Thyroid gland (tissue), 4 donors: ENCODE measurements around the gene FZR1. TPM values are rescaled to one million over a fixed set of nuclear protein-coding genes. Genes with fewer than 3 reads are reported as not detected.

Experiments used
- DNase-seq, 2 donors: peaks; one replicate each; pipeline ENCODE4 v3.0.0-alpha.2; 2019
- H3K27ac ChIP-seq, 3 donors: fragments of 200-600 bp; sonication (generic); 1 replicate in 2 of 3; 2 replicates in 1 of 3; pipeline ENCODE4 v1.5.1; 2016 to 2019; ENCODE audit warnings: mild to moderate bottlenecking in 1 of 3, moderate library complexity in 1 of 3
- H3K27me3 ChIP-seq: fragments of 200-600 bp; sonication (generic); one replicate; pipeline ENCODE4 v1.5.1; 2019
- H3K36me3 ChIP-seq, 2 donors: fragments of 200-600 bp; sonication (generic); one replicate each; pipeline ENCODE4 v1.5.1; 2016 to 2019
- H3K4me1 ChIP-seq, 2 donors: fragments of 200-600 bp; sonication (generic); one replicate each; pipeline ENCODE4 v1.5.1; 2017 to 2019
- H3K4me3 ChIP-seq, 3 donors: fragments of 200-600 bp; sonication (generic); replicated peaks in 1 of 3; 1 replicate in 2 of 3; 2 replicates in 1 of 3; pipeline ENCODE4 v1.5.1; 2016; ENCODE audit warnings: mild to moderate bottlenecking in 1 of 3
- H3K9me3 ChIP-seq: fragments of 200-600 bp; sonication (generic); one replicate; pipeline ENCODE4 v1.5.1; 2017
- CTCF ChIP-seq, 6 experiments: fragments of 200-600 bp in 3 of 6; fragments of 450-650 bp in 3 of 6; sonication (generic) in 3 of 6; IDR thresholded peaks; one replicate each; pipeline ENCODE4 v1.5.1; 2016 to 2019; ENCODE audit warnings: antibody characterized with exemption in 6 of 6, mild to moderate bottlenecking in 2 of 6, inconsistent platforms in 1 of 6, moderate library complexity in 1 of 6
- POLR2A ChIP-seq, 2 donors: fragments of 450-650 bp; IDR thresholded peaks; one replicate each; pipeline ENCODE4 v1.6.1; 2017; ENCODE audit warnings: antibody characterized with exemption in 2 of 2, mild to moderate bottlenecking in 2 of 2, moderate library complexity in 1 of 2
- WGBS, 2 donors: methylation state at CpG; one replicate each; pipeline ENCODE4 v1.1.5; 2017; 5-methylcytosine and 5-hydroxymethylcytosine counted together
- intact Hi-C: fragments of 100-400 bp; cut with DNase I; formaldehyde crosslinking; loops from one replicate; pipeline ENCODE4 v1.15.1; 2023
- total RNA-seq, 4 donors: library from RNA; depleted of rRNA; stranded (reverse); fragments of >200 nt; gene quantifications; one replicate each; pipeline ENCODE4 v1.2.3, GENCODE V29; 2016

Gene FZR1
- total RNA-seq, 4 donors from 2014 or later, result 28.6 to 56.0 (median 36.1) TPM

- TF ChIP-seq CTCF (IDR thresholded peaks at IDR 0.05) (no peak), POLR2A (IDR thresholded peaks at IDR 0.05) (no peak)
- peak; percentile 100 for DNase-seq
- Histone ChIP-seq H3K9me3 (no peaks in the 10 kb centered on the region), H3K27ac (no peak overlapping the region), H3K36me3 (no peaks in the 10 kb centered on the region), H3K4me1 (peaks cover 19 to 20% of the 10 kb centered on the region in 2 donors), H3K27me3 (no peaks in the 10 kb centered on the region), H3K4me3 (peak overlapping the region in 1 of 3 donors; percentile 85)
- intact Hi-C loops, result loop anchor here (2.0 to 5.0 kb wide), 2 partner anchors 15 to 55 kb away; partner anchors contain the start of genes CACTIN and MFSD12
- 6 to 7% methylated on average over 15 to 24 of the region's 48 CpGs for WGBS, 2 donors
Observed at GRCh38 chr19:3572132-3572854, 66.2 kb downstream of the FZR1 start.

GRCh38 chr19:3572855-3573161, 66.7 kb downstream of the FZR1 start, which contains the start of gene HMG20B:
HMG20B (plus strand) TSS chr19:3572944; CDS start chr19:3573310, 366 bp downstream.
- Histone ChIP-seq H3K27me3 (no peaks in the 10 kb centered on the region), H3K36me3 (no peaks in the 10 kb centered on the region), H3K9me3 (no peaks in the 10 kb centered on the region), H3K27ac (peak within 1 kb of the TSS in 2 of 3 donors; percentile 53 to 63), H3K4me3 (peak within 1 kb of the TSS; percentile 83 to 95 (median 85)), H3K4me1 (peaks cover 19 to 20% of the 10 kb centered on the region in 2 donors)
- intact Hi-C loops, result loop anchor here (2.0 to 5.0 kb wide), 2 partner anchors 16 to 54 kb away; partner anchors contain the start of genes CACTIN and MFSD12
- no peak for DNase-seq
- WGBS, 2 donors, result 0% methylated on average over 1 of the region's 30 CpGs; no CpG with 5 or more reads in 1 of the 2 donors
- TF ChIP-seq POLR2A (IDR thresholded peaks at IDR 0.05) (peak in 1 of 2 donors; percentile 32), CTCF (IDR thresholded peaks at IDR 0.05) (no peak)

GRCh38 chr19:3573162-3573857, 67.2 kb downstream of the FZR1 start:
- H3K36me3 ChIP-seq, result no peaks in the 10 kb centered on the region
- DNase-seq, result peak in 1 of 2 donors; percentile 27
- intact Hi-C loops, result loop anchor here (2.0 to 5.0 kb wide), 2 partner anchors 17 to 54 kb away; partner anchors contain the start of genes CACTIN and MFSD12
- peak overlapping the region; percentile 83 to 95 (median 85) for H3K4me3 ChIP-seq
- TF ChIP-seq POLR2A (IDR thresholded peaks at IDR 0.05) (no peak), CTCF (IDR thresholded peaks at IDR 0.05) (no peak)
- WGBS, 2 donors, result 0% methylated on average over 18 to 25 of the region's 60 CpGs
- no peaks in the 10 kb centered on the region for H3K27me3 ChIP-seq
- H3K27ac ChIP-seq, result peak overlapping the region in 2 of 3 donors; percentile 53 to 63
- H3K4me1 ChIP-seq, result peaks cover 19 to 20% of the 10 kb centered on the region in 2 donors
- no peaks in the 10 kb centered on the region for H3K9me3 ChIP-seq

GRCh38 chr19:3573858-3574637, 67.9 kb downstream of the FZR1 start:
- Histone ChIP-seq H3K4me1 (peaks cover 19 to 20% of the 10 kb centered on the region in 2 donors), H3K4me3 (peak overlapping the region in 1 of 3 donors; percentile 85), H3K36me3 (no peaks in the 10 kb centered on the region), H3K27me3 (no peaks in the 10 kb centered on the region), H3K9me3 (no peaks in the 10 kb centered on the region), H3K27ac (peak overlapping the region in 1 of 3 donors; percentile 53)
- WGBS, 2 donors, result 63 to 66% methylated on average over 41 to 47 of the region's 55 CpGs
- intact Hi-C loops, result loop anchor here (2.0 to 5.0 kb wide), 2 partner anchors 17 to 53 kb away; partner anchors contain the start of genes CACTIN and MFSD12
- no peak for TF ChIP-seq POLR2A (IDR thresholded peaks at IDR 0.05)
- TF ChIP-seq CTCF (IDR thresholded peaks at IDR 0.05), result no peak
- DNase-seq, result peak; percentile 76 to 77
